Stimulated activated naive CD8-positive, alpha-beta T cell treated with anti-CD3 and anti-CD28 coated beads, Interleukin-15, Interleukin-2, amounts not matched to agents 100 U/mL and 50 U/mL, for 24 hours (primary cell): ENCODE data around the gene ALPG.
"Not testable (repeated sequence)": the region's sequence is repeated elsewhere in the genome, so short reads cannot be mapped to it uniquely, and the experiment has no call there.

ENCODE experiments used
- ATAC-seq: fragments of 150-1000 bp; cut with Tn5 transposase; one replicate; pipeline ENCODE4 v1.10.0; 2021
- DNase-seq: peaks from one replicate; pipeline ENCODE4 v3.0.0; 2021

Gene ALPG

DNA sequence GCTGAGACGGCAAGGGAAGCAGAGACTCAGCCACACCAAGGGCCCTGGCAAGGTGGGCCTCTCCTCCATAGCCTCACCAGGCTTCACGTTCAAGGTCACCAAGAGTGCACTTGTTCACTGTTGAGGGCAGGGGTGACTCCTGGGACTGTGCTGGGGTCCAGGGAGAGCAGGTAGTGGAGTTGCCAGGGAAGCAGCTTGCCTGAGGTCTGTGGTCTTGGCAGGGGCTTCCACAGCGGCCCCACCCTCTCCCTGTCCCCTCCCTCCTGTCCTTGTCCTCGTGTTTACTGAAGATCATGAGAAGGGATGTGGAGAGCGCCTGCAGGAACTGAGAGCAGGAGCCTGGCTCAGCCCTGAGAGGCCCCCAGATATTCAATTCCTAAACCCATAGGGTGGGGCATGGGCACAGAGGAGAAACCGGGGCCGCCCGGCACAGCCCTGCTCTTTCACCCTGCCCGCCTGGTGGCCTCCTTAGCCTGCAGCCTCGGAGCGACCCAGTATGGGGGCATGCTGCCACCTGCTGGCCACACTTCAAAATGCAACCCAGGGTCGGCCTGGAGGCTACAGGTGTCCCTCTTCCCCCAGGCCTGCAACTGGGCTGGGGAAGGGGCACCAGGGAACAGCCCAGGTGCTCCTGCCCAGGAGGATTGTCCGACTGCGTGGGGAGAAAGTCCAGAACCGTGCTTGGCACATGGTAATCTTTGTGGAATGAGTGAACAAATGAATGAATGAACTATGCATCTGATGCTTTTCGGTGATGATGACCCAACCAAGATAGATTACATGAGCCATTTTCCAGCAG is 33.8 kb downstream of the ALPG start:
- peak; percentile 92 for DNase-seq
- ATAC-seq = peak; percentile 71

DNA sequence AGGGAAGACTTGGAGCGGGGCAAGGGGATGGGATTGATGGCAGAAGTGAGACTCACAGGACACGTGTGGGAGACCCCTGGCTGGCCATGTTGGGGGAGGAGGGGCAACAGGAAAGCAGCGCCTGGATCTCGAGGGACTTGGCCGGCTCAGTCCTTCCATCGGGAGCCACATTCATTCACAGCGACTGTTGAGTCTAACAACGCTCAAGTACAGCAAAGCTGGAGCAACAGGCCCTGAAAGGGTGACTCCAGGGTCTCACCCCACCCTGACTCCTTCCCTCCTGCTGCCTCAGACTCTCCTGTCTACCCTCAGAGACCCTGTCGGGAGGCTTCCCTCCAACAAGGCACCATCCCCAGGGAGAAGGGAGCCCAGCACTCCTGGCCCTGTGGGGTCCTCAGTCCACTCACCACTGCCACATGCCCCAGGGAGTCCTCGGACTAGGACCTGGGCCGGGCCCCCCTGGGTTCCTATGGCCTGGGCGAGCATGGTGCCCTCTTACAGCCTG is 34.6 kb downstream of the ALPG start:
- DNase-seq = no peak
- ATAC-seq = no peak

DNA sequence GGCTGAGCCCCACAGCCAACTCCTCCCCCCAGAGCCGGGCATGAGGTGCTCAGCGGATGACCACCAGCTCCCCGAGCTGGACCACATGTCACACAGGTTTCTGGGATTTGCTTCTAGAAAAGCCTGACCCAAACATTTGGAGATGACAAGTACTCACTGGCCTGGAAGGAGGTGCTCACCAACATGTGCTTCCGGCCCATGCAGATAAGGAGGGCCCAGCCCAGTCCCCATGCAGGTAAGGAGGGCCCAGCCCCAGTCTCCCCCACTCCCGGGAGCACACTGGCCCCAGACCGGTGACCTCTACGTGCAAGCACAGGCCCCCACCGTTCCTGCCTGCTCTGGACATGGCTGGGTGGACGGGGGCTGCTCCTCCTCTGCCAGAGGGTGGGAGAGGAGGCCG is 35.3 kb downstream of the ALPG start:
- DNase-seq, ATAC-seq: not testable (repeated sequence)

DNA sequence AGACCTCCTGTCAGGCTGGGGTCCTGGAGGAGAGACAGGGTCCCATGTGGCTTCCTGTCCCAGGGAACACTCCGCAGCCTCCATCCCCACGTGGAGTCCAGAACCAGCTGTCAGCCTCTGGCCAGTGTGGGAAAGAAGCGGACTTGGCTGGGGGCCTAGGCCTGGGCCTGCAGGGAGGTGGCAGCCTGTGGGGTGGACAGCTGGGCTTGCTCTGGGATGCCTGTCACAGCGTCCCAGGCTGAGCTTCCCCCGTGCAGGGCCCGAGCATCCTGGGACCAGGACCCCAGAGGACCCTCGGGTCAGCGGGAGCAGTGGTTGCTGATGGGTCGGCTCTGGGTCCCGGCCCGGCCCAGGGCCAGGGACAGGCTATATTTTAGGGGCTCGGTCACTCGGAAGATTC is 35.8 kb downstream of the ALPG start:
- DNase-seq, ATAC-seq: not testable (repeated sequence)

DNA sequence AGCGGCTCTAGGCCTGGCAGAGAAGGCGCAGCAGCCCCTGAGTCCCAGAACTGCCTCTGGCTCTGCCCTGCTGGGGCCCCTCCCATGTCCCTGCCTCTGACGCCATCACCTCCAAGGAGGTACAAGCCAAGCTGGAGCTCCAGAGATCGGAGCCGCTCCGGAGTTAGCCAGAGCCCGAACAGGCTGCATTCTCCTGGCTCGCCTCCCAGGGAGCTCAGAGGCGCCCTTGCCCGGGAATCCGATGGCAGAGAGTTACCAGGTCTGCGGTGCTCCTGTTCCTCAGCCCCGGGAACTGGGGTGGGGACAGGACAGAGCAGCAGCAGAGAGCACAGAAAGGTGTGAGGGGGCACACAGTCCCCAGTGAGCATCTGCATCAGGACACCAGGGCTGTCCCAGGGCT is 36.4 kb downstream of the ALPG start:
- not testable (repeated sequence) for ATAC-seq, DNase-seq

DNA sequence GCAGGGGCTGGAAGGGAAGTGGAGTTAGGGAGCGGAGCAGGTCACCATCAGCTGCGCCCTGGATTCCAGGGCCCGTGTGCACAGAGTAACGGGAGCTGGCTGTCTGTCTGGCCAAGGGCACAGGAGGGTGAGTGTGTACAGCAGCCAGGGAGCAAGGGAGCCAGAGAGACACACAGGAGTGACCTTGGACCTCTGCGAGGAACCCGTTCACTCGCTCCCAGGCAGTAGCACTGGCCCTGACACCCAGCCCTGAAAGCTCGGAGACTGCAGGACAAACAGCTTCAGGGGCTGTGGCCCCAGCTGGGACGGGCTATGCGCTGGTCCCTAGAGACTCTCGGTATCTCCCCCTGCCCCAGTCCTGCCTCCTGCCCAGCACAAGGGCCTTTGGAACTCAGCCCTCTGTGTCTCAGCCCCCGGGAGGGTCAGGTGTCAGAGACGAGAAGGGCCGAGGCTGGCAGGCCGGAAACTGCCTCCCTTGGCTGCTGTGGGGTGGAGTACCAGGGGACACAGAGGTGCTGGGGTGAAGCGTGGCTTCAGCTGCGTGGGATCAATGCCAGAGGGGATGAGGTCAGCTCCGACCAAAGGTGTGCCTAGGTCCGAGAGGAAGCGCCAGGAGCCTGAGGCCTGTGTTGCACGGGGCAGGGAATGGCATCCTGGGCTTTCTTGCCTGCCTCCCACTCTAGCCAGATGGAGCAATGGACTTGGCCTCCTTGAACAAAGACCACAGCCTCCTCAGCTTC is 37.2 kb downstream of the ALPG start:
- DNase-seq, ATAC-seq: not testable (repeated sequence)

DNA sequence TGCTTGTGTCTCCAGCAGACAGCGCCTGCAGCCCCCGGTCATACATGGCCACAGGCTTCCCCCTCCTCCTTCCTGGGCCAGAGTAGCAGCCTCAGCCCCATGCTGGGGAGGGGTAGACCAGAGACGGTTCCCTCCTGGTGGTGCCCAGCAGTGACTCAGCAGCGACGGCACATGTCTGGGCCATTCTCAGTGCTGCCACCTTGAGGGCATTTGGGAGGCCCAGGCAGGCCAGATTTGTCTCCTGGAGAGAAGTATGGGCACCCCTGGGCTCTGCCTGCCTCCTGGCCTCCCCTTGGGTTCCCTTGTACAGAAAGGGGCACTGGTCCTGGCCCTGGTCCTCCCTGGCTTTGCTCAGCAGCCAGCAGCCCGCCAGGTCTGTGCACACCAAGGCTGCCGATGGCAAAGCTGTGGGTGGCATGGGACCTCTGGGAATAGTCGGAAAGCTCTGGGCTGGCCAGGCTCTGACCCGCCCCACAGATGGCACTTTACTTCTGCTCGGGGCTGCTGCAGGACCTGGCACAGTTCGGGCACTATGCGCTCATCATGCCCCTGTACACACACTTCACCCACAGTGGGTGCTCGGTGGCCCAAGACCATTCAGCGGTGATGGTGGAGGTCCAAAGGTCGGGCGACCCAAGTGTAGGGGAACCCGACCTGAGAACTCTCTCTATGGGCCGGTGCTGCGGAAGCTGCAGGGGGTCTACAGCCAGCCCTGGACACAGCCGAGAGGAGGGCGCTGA is 37.9 kb downstream of the ALPG start:
- ATAC-seq = peak; percentile 64

DNA sequence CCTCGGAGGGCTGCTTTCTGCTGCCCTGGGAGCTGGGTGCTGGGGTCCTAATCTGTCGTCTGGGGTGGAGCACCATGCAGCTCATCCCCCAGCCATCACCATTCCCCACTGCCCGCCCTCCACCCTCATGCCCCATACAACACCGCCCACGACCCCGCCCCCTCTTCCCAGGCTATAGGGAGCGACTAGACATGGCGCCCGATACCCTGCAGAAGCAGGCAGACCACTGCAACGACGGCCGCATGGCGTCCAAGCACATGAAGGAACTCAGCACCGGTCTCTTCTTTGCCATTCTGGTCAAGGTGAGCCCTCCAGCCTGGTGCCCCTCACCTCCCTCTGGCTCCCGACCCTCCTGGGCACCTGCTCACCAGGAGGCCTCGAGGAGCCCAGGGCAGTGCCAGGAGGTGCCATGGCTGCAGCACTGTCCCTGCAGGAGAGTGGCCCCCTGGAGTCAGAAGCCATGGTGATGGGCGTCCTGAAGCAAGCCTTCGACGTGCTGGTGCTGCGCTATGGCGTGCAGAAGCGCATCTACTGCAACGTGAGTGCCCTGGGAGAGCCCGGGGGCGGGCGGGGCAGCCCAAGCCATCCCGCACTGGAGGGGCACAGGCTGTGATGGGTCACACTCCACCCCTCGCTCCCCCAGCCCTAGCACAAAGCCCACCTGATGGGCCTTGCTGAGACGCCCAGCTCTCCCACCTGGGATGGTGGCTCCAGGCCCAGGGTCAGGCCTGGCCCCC is 38.7 kb downstream of the ALPG start:
- ATAC-seq, DNase-seq: not testable (repeated sequence)

More for the DNA sequence above, 37.9 kb downstream of the ALPG start:
- DNase-seq = peak; percentile 82

DNA sequence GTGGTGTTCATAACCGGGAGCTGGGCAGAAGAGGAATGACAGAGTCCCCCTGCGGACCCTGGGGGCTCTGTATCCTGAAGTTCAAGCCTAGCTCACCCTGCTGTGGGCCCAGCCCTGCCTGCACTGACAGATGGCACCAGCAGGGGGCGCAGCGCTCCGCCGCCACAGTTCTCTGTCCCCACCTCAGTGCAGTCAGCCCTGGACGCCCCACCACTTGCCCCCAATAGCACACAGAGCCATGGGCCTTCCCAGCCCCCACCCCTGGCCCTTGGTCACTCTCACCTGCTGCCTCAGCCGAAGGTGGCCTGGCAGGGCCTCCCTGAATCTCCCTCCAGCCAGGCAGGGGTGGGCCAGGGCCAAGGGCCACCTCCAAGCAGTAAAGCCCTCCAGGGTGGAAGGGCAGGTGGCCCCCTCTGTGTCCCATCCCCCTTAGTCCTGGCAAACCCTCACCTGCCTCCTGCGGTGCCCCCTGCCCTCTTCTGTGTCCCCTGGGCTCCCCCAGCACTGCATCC is 39.7 kb downstream of the ALPG start:
- not testable (repeated sequence) for ATAC-seq, DNase-seq

DNA sequence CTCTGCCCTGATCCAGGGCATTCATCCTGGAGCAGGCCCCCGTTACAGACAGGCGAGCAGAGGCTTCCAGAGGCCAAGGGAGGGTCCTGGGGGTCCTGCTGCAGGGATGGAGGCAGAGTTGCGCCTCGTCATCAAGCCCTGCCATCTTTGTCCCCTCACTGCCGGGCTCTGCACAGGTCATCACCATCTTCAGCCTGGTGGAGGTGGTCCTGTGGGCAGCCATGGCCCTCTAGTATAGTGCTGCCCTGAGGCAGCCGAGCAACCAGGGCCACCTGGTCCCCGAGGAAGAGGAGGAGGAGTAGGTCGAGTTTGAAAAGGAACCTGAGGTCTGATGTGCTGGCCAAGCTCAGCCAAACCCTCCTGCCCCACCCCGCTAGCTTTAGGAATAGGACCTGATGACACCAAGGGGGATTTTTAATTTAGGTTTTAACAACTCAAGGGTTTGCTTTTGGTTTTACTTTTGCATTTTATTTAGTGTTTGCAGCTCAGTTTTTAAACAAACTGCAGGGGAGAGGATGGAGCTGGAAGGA is 40.5 kb downstream of the ALPG start:
- no peak for ATAC-seq
- DNase-seq = no peak

DNA sequence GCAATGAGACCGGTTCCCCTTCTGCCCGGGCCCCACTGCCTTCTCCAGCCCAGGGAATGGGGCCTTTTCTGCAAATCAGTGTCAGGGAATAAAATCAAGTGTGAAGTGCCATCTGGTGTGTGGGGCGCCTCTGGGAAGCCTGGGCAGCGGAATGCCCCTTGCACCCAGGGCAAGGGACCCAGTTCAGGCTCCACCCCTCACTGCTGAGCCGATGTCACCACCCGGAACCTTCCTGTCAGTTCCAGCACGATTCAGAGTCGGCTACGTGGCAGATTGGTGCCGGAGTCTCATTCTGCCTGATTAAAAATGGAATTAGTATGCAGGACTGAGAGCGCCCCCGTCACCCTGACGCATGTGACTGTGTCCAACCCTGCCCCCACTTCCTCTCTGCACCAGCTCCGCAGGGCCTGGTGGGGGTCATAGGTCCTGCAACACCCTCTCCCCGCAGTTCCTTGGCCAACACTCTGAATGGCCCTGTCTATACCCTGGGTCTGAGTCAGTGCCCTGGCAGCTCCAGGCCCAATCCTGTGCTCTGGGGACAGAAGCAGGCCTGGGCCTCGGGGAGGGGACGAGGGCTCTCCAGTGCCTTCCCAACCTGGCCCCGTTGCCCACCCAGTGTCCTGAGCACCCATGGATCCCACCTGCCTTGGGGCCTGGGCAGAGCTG is 41.1 kb downstream of the ALPG start:
- DNase-seq = no peak
- no peak for ATAC-seq

DNA sequence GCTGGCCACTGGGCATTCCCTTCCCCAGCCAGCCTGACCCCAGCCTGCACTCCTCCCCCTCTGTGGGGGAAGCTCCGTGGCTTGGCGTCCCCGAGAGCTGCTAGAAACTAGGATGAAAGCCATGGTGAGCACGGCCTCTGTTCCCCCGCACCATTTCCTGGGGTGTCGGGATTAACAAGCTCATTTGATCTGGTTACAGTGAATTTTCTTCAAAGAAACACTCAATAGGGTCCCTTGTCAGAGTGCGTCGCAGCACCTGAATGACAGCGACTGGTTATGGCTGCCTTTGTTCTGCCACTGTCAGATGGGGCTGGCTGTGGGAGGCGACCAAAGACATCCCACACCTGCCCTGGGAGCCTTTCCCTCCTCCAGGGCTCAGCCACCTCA is 41.7 kb downstream of the ALPG start:
- no peak for ATAC-seq
- no peak for DNase-seq

DNA sequence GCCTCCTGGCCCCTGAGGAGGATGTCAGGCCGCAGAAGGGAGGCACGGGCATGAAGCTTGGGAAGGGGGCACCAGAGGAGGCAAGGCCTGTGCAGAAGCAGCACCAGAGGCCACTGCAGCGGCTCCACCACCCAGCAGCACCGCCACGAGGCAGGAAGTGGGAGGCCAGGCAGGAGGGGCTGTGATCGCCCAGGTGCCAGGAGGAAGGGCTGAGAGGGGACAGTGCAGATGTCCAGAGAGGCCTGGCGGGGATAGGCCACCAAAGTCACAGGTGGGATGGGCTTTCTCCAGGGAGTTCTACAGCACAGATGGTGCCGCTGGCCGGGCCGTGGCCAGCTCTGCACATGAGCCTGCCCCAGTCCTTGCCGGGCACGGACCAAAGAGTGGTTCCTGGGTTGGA is 43.3 kb downstream of the ALPG start:
- DNase-seq = no peak
- no peak for ATAC-seq

DNA sequence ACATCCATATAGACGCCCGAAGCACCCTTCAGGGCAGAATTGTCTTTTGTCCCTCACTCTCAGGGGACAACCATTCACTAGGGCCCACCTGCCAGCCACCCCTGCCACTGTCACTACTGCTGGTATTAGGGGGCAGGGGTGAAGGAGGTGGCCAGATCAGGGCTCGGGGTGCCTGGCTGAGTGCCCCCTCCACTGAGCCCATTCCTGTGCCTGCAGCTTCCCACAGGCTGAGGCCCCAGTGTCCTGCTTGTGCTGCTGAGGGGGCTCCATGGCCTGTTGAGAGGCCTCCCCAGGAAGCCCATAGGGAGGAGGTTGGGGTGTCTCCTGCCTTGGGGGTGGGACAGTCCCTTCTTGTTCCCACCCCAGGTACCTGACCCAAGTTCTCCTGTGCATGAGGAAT is 45.0 kb downstream of the ALPG start:
- ATAC-seq, DNase-seq: not testable (repeated sequence)

DNA sequence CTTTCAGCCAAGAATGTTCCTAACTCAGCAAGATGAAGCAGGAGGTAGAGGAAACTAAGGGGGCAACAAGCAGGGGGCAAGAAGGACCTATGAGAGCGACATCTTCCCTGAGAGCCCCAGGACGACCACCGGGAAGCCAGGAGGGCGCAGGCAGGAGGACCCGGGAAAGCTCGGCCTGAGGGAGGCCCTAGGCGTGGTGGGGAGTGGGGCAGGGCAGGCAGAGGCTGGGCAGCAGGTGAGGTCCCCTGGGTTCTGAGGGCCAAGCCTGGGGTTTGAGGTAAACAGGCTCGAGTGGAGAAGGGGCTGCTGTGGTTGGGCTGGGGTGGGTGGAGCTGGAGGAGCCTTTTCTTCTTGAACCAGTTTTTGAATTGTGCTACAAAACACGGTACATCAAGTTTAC is 48.0 kb downstream of the ALPG start:
- no peak for DNase-seq
- no peak for ATAC-seq

DNA sequence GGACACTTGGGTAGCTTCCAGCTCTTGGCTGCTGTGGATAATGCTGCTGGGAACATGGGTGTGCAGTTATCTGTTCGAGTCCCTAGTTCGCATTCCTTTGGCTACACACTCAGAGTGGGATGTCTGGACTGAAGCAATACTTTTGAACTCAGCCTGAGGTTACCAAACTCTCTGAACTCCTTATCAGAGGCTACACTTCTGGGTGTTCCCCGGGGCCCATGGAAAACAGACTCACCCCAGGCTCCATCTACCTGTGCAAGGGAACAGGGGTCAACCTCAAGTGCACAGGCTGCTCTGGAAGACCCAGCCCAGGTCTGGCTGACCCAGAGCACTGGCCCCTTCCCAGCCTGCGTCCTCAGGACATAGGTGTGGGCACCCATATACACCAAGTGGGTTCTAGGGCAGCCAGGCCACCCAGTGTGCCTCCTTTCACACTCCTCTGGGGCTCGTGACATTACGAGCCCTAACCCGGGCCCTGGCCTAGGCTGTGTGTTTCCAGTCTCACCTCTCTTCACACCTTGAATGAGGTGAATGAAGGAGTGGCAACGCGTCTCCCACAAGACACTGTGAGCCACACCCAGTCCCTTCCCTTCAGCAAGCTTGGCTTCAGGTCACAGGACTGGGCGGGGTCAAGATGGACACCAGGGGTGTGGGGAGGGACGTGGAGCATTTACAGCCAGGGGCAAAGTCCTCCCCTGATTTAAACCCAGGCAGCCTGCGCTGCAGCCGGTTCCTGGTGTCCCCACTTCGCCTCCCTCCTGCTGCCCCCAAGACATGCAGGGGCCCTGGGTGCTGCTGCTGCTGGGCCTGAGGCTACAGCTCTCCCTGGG is 49.0 kb downstream of the ALPG start, which contains the start of gene ALPI:
ALPI (plus strand) TSS at position 728 of the 830 bp plus-strand sequence; CDS start at position 775, 47 bp downstream.
- peak; percentile 1 for DNase-seq
- no peak for ATAC-seq

DNA sequence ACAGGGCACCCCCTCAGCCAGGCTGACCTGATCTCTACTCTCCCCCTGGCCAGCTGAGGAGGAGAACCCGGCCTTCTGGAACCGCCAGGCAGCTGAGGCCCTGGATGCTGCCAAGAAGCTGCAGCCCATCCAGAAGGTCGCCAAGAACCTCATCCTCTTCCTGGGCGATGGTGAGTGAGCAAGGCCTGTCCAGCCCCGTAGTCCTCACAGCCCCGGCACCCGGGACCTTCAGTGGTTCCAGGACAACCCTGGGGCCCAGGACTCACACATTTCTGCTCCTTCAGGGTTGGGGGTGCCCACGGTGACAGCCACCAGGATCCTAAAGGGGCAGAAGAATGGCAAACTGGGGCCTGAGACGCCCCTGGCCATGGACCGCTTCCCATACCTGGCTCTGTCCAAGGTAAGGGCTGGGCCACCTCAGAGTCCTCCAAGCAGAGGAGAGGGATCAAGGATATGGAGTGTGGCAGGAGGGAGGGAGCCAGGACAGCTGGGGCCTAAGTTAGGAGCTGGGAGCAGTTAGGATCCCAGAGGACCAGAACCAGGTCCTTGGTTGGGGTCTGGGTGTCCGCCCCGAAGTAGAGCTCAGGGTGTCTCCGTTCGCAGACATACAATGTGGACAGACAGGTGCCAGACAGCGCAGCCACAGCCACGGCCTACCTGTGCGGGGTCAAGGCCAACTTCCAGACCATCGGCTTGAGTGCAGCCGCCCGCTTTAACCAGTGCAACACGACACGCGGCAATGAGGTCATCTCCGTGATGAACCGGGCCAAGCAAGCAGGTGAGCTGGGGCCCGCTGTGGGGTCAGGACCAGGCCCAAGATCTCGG is 49.9 kb downstream of the ALPG start:
- no peak for DNase-seq
- ATAC-seq = no peak

DNA sequence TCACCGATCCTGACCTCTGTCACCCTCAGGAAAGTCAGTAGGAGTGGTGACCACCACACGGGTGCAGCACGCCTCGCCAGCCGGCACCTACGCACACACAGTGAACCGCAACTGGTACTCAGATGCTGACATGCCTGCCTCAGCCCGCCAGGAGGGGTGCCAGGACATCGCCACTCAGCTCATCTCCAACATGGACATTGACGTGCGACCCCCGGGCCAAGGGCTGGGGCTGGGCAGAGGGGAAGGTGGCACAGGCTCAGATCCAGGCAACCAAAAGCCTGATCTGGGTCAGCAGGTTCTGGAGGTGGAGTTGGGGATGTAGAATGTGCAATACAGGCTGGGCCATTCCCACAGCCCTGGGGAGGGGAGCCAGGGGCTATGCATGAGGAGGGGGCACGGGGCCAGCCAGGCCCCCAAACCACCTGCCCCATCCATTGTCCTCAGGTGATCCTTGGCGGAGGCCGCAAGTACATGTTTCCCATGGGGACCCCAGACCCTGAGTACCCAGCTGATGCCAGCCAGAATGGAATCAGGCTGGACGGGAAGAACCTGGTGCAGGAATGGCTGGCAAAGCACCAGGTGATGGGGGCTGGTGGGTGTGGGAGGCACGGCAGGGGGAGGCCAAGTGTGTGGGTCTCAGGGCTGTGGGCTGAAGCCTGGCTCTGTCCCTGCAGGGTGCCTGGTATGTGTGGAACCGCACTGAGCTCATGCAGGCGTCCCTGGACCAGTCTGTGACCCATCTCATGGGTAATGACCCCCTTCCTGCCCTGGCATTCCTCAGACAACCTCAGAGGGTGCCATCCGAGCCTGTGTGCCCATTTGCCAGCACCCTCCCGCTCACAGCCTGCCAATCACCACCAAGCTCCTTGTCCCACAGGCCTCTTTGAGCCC is 50.7 kb downstream of the ALPG start:
- ATAC-seq (no peak), DNase-seq (peak; percentile 0)
